Measurements from ENCODE around the gene ELAPOR2.

- TF ChIP-seq, protein P1, sequence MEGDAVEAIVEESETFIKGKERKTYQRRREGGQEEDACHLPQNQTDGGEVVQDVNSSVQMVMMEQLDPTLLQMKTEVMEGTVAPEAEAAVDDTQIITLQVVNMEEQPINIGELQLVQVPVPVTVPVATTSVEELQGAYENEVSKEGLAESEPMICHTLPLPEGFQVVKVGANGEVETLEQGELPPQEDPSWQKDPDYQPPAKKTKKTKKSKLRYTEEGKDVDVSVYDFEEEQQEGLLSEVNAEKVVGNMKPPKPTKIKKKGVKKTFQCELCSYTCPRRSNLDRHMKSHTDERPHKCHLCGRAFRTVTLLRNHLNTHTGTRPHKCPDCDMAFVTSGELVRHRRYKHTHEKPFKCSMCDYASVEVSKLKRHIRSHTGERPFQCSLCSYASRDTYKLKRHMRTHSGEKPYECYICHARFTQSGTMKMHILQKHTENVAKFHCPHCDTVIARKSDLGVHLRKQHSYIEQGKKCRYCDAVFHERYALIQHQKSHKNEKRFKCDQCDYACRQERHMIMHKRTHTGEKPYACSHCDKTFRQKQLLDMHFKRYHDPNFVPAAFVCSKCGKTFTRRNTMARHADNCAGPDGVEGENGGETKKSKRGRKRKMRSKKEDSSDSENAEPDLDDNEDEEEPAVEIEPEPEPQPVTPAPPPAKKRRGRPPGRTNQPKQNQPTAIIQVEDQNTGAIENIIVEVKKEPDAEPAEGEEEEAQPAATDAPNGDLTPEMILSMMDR (IDR thresholded peaks at IDR 0.05) = no peak
- no peak for TF ChIP-seq EP300 (IDR thresholded peaks at IDR 0.05)
- TF ChIP-seq POLR2A (IDR thresholded peaks at IDR 0.05) = no peak
- TF ChIP-seq POLR2AphosphoS5 (IDR thresholded peaks at IDR 0.05) = no peak
Observed at GRCh38 chr7:87021285-87021684, 38.2 kb downstream of the ELAPOR2 start.
